CD4-positive, alpha-beta T cell treated with Interleukin-17A for 4 hours (primary cell): ENCODE results near the gene KRT73.
A peak's percentile ranks its signal among the peaks of the same experiment; 100 is the strongest.
"Not testable (repeated sequence)": the region's sequence is repeated elsewhere in the genome, so short reads cannot be mapped to it uniquely, and the experiment has no call there.

Experiments used
- DNase-seq: peaks from one replicate; pipeline ENCODE4 v3.0.0-alpha.2; 2020; ENCODE audit warnings: mixed read lengths

KRT73 gene

GRCh38 chr12:52598966-52599365, 19.4 kb downstream of the KRT73 start:
- DNase-seq = no peak

GRCh38 chr12:52594237-52594636, 24.1 kb downstream of the KRT73 start:
- DNase-seq = not testable (repeated sequence)

GRCh38 chr12:52591521-52591920, 26.8 kb downstream of the KRT73 start:
- no peak for DNase-seq

GRCh38 chr12:52590021-52590420, 28.3 kb downstream of the KRT73 start:
- no peak for DNase-seq

GRCh38 chr12:52587563-52587962, 30.8 kb downstream of the KRT73 start:
- no peak for DNase-seq

DNA sequence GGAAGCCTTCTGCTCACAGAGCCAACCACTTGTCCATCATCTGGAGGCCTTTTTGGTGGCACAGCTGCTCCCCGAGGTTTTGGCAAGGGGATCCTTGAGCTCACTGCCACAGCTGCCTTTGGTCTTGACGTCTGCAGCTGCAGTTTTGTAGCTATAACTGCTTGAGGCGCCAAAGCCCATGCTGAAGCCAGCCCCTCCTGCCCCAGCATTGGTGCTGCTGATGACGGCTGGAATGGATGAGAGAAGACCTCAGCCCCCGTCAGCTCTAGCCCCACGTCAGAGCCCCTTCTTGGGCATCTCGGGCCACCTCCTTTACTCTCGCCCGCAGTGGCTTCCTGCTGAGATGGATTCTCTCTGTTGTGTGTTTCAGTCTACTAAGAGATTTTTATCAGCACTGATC, 32.4 kb downstream of the KRT73 start:
- peak; percentile 72 for DNase-seq

- no peak for DNase-seq
These were observed 33.3 kb downstream of the KRT73 start for GRCh38 chr12:52585066-52585465.

DNA sequence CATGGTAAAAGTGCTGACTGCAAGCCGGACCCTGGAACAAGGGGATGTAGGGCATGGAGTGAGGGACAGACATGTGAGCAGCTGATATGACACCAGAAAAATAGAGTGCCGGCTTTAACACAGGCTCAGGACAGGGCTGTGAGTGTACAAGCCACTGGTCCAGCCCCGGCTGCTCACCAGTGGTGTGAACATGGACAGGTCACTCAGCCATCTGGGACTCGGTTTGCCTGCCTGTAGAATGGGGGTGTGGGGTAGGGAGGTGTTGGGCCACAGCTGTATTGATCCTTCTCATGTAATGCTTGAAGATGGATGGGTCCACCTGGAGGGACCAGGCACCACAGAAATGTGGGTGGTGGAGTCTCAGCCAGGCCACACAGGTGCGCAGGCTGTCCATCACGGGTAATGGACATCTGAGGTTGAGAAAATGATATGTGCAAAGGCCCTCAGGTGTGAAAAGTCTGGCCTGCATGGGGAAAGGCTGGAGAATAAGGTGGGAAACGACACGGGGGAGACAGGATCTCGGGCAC, 34.1 kb downstream of the KRT73 start:
- no peak for DNase-seq

- DNase-seq = peak; percentile 75
These were observed 35.3 kb downstream of the KRT73 start for GRCh38 chr12:52582971-52583456.

DNA sequence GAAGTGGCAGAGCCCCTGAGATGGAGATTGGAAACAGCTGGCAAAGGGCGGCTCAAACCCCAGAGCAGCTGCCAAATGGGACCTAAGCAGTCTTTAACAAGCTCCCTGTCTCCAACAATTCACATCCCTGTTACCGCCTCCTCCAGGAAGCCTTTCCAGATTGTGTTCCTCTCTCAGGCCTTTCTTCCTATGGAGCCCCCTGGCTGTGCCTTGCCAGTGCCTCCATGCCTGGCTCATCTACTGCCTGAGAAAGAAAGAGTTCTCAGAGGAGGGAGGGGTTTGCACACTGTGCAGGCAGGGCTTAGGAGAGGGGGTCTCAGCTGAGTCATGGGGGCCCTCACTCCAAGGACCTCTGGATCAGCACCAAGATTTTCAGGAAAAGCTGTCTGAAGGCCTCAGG, 35.9 kb downstream of the KRT73 start:
- DNase-seq = no peak

- no peak for DNase-seq
These were observed 36.9 kb downstream of the KRT73 start for GRCh38 chr12:52581481-52581880.

GRCh38 chr12:52581066-52581465, 37.3 kb downstream of the KRT73 start:
- no peak for DNase-seq

DNA sequence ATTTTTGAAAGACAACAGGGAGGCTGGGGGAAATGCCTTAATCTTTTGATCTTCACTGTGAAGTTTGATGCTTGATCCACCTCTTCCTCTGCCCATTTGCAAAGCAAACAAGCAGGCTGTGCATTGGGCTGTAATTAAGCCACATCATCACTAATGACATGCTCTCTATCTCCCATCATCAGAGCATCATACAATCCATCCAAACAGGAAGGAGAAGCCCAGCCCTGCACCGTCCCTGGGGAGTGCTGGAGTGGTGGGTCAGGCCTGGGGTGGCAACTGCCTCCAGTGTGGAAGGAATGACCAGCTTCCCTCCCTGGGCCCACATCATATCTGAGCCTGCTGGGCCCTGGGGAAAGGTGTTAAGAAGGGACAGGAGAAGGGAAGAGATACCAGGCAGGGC, 37.9 kb downstream of the KRT73 start:
- no peak for DNase-seq

DNA sequence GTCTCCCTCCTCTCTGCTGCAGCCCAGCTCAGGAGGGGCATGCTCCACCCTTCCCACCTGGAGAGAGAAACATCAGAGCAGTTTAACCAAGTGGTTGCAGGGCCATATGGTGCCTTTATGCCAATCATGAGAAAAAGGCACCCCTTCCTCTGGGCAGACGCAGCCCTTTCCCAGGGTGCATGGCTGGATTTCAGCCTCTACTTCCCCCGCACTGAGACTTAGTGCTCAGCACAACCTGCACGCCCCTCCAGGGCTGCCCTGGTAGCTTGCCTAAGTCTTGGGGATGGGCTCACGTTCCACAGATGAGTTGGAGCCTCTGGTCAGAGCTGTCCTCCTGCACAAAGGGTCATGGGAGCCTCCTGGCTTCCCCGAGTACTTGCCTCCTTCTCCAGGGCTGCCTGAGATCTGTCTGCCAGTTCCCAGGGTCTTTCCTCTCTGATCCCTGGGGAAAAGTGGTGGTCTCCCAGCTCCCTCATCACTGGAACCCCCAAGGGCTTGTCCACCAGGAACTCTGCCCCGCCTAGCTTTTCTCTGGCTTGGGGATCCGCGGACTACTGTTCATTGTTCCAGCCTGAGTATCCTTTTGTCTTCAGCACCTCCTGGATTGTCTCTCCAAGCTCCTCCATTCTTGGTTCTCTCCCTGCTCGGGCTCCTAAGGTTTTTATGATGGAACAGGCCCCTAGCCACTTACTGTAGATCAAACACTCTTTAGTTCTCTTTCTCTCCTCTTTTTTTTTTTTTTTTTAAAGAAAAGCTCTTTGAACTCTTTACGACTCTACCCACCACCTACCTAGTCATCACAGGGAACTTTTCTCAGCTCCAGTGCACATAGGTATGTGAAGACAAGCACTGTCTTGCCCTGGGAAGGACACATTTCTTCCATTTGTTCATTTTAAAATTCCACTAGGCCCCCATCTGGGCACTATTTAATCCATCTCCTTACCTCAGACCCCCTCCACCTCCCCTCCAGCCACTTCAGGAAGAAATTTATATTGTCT, 38.6 kb downstream of the KRT73 start:
- DNase-seq = no peak

GRCh38 chr12:52578469-52578868, 39.9 kb downstream of the KRT73 start:
- no peak for DNase-seq

DNA sequence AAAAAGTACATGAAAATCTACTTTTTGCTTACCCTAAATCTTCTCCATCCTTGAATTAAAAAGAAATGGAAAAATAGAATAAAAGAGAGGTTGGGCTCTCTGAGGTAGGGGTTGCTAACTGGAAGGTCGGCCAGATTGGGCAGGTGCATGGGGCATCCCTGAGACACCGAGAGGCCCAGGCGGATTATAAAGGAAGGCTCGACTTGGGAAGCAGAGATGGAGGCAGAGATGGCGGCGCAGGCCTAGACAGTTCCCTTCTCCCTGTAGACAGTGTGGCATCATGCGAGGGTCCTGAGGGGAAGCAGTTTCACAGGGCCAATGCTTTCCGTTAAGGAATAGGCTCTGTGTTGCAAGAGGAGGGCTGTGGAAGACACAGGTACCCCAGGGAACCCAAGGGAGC, 41.0 kb downstream of the KRT73 start:
- no peak for DNase-seq

GRCh38 chr12:52575948-52576347, 42.4 kb downstream of the KRT73 start:
- DNase-seq = no peak

GRCh38 chr12:52575256-52575655, 43.1 kb downstream of the KRT73 start:
- DNase-seq = no peak

GRCh38 chr12:52573743-52574142, 44.6 kb downstream of the KRT73 start, which contains the start of gene KRT74:
Gene KRT74, minus strand, starts transcription at chr12:52573843. Its CDS starts 66 bp downstream, at chr12:52573777.
- DNase-seq = no peak

DNA sequence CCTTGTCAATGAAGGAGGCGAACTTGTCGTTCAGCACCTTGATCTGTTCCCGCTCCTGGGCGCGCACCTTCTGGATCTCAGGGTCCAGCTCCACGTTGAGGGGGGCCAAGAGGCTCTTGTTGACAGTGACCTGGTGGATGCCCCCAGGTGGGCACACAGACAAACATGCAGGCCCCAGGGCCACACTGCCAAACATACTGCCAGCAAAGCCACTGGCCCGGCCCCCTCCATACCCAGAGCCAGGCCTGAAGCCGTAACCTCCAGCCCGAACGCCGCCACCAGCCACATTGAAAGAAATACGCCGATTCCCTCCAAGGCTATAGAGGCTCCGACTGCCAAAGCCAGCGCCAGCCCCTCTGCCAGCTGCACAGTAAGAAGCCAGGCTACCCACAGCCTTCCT, 45.1 kb downstream of the KRT73 start:
- no peak for DNase-seq

DNA sequence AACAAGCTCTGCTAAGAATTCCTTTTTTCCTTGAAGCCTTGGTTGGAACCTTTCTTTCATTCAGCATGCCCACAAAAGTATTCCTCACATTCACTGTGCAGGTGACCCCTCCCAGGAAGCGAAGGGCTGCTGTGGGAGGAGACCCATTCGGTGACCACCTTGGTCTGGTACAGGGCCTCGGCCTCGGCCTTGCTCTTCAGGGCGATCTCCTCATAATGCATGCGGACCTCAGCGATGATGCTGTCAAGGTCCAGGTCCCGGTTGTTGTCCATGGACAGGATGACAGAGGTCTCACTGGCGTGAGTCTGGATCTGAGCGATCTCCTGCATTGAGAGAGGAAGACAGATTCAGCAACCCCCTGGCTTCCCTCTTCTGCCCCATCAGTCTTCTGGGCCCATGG, 47.8 kb downstream of the KRT73 start:
- no peak for DNase-seq

DNA sequence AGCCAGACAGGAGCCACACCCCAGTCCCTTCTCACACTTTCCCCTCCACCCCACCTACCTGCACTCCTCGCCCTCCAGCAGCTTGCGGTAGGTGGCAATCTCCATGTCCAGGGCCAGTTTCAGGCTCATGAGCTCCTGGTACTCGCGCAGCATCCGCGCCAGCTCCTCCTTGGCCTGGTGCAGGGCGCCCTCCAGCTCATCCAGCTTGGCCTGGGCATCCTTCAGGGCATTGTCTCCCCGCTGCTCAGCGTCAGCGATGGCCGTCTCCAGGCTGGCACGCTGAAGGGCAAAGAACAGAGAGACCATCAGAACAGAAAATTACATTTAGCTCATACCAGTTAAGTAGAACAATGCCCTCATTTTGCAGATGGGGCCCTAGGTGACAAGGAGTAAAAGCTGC, 50.2 kb downstream of the KRT73 start:
- DNase-seq = no peak

GRCh38 chr12:52566847-52567291, 51.5 kb downstream of the KRT73 start:
- DNase-seq = no peak

DNA sequence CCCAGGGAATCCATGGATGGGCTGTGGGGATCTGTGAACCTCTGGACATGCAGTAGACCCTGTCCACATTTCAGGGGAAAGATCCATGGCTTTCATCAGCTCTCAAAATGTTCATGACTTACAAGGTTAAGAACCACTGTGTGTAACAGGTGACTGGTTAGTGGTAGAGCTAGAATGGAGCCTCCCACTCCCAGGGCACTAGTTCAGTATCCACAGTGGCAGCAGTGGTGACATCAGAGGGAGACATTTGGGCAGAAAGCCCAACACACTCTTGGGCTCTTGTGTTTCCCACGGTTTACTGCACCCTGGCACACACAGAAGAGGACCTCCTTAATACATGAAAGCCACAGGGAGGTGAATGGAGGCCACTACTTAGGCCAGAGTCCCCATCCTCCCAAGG, 53.8 kb downstream of the KRT73 start:
- no peak for DNase-seq
